ENCODE results near the gene ZNF419.

Gene ZNF419

GRCh38 chr19:57487477-57488298 lies at the start of gene ZNF419:
TSS of gene ZNF419 (plus strand) at chr19:57487750. CDS start at chr19:57487951, 201 bp downstream.
- peak; percentile 61; the same call in 1 of the 2 replicates for TF ChIP-seq TAF1 (IDR thresholded peaks at IDR 0.05; ENCODE audit: low read depth)
- TF ChIP-seq CREB1 (IDR thresholded peaks at IDR 0.05; ENCODE audit: low read depth) = peak; percentile 80
- TF ChIP-seq MAX (IDR thresholded peaks at IDR 0.05) = peak; percentile 29; the same call in 1 of the 2 replicates

DNA sequence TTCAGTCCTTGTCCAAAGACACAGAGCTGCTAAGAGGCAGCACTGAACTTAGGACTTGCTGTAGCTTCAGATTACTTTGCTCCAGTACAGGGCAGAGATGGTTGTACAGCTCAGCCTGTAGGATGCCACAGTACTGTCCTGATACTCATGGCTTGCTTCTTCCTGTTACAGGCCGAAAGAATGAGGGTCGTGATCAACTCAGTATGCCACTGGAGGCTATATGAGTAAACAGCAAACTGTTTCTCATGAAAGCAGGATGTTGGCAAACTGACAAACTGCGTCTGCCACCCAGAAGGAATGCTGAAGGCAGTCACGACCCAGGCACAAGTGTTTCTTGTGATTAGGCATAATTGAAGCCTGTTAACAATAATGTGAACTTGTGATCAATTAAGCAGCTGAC lies 49.6 kb upstream of the ZNF419 start:
- TF ChIP-seq TAF1 (IDR thresholded peaks at IDR 0.05; ENCODE audit: low read depth) (no peak), EGR1 (IDR thresholded peaks at IDR 0.05) (no peak), YY1 (IDR thresholded peaks at IDR 0.05; ENCODE audit: low read depth) (no peak), RAD21 (IDR thresholded peaks at IDR 0.05; ENCODE audit: low read depth) (no peak), TCF12 (IDR thresholded peaks at IDR 0.05; ENCODE audit: low read depth) (no peak), MAX (IDR thresholded peaks at IDR 0.05) (no peak), NFIC (IDR thresholded peaks at IDR 0.05) (no peak), EP300 (IDR thresholded peaks at IDR 0.05; ENCODE audit: borderline replicate concordance) (no peak), USF1 (IDR thresholded peaks at IDR 0.05) (no peak), REST (IDR thresholded peaks at IDR 0.05; ENCODE audit: low read depth) (no peak), FOXM1 (IDR thresholded peaks at IDR 0.05; ENCODE audit: borderline replicate concordance, low read depth) (no peak), ZBTB7A (IDR thresholded peaks at IDR 0.05; ENCODE audit: low read depth) (no peak), TEAD4 (IDR thresholded peaks at IDR 0.05) (no peak), CEBPB (IDR thresholded peaks at IDR 0.05) (no peak), CREB1 (IDR thresholded peaks at IDR 0.05; ENCODE audit: low read depth) (no peak)

- TF ChIP-seq MAX (IDR thresholded peaks at IDR 0.05) (no peak), CEBPB (IDR thresholded peaks at IDR 0.05) (no peak), USF1 (IDR thresholded peaks at IDR 0.05) (no peak), ZBTB7A (IDR thresholded peaks at IDR 0.05; ENCODE audit: low read depth) (no peak), YY1 (IDR thresholded peaks at IDR 0.05; ENCODE audit: low read depth) (no peak), NFIC (IDR thresholded peaks at IDR 0.05) (no peak), TCF12 (IDR thresholded peaks at IDR 0.05; ENCODE audit: low read depth) (no peak), EP300 (IDR thresholded peaks at IDR 0.05; ENCODE audit: borderline replicate concordance) (no peak), TEAD4 (IDR thresholded peaks at IDR 0.05) (no peak), FOXM1 (IDR thresholded peaks at IDR 0.05; ENCODE audit: borderline replicate concordance, low read depth) (no peak), CREB1 (IDR thresholded peaks at IDR 0.05; ENCODE audit: low read depth) (no peak), REST (IDR thresholded peaks at IDR 0.05; ENCODE audit: low read depth) (no peak), EGR1 (IDR thresholded peaks at IDR 0.05) (no peak), TAF1 (IDR thresholded peaks at IDR 0.05; ENCODE audit: low read depth) (no peak), RAD21 (IDR thresholded peaks at IDR 0.05; ENCODE audit: low read depth) (no peak)
Observed at GRCh38 chr19:57438925-57439324, 48.6 kb upstream of the ZNF419 start.

DNA sequence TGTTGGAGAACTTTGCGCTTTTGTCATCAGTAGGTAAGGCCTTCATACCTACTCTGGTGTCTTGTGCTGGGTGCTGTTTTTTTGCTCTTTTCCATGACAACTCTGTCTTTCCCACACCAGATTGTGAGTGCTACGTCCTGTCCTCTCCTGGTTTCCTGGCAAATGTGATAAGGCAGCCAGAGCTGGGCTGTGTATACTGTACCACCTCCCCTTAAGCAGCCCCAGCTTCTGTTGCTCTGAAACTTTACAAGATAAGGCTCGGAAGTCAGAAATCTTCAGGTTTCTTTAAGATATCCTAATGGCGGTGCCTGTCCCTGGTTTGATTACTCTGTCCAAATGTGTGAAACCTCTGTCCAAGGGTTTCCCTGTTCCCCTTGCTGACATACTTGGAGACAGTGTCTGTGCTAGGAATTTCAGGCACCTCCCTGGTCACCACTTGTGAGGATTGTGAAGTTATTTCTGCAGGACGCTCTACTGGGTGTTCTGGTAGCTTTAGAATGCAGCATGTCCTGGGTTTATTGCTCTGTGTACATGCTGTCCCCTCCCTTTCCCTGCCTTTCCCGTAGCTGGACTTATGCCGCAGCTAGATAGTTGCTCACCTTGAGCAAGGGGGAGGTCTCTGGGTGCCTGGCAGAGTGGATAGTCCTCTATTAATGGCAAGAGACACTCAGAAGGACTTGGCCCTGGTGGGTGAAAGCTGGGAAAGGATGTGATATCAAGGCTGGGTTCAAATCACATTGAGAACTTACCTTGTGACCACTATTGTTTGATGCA lies 45.4 kb upstream of the ZNF419 start:
- no peak for TF ChIP-seq REST (IDR thresholded peaks at IDR 0.05; ENCODE audit: low read depth)
- TF ChIP-seq FOXM1 (IDR thresholded peaks at IDR 0.05; ENCODE audit: borderline replicate concordance, low read depth) = no peak
- TF ChIP-seq NFIC (IDR thresholded peaks at IDR 0.05) = no peak
- no peak for TF ChIP-seq TEAD4 (IDR thresholded peaks at IDR 0.05)
- no peak for TF ChIP-seq CEBPB (IDR thresholded peaks at IDR 0.05)
- no peak for TF ChIP-seq TCF12 (IDR thresholded peaks at IDR 0.05; ENCODE audit: low read depth)
- TF ChIP-seq EP300 (IDR thresholded peaks at IDR 0.05; ENCODE audit: borderline replicate concordance) = no peak

All from Ishikawa (cell line).